Caco-2 (cell line): Measurements from ENCODE around the gene TRIM3. TPM values are rescaled to one million over a fixed set of nuclear protein-coding genes. Genes with fewer than 3 reads are reported as not detected.

Experiments
- BruUV-seq: library from RNA; stranded (reverse); fragments of 400-500 nt; replicated peaks from 2 replicates; lab custom pipeline; 2021; lab: Mats Ljungman, UMichigan
- CTCF ChIA-PET: fragments of 300-600 bp; sonication (Branson Sonifier 250); formaldehyde crosslinking; loops from one replicate; lab custom pipeline; 2022; ENCODE audit warnings: antibody characterized with exemption; lab: Charles Lee
- POLR2A ChIA-PET: fragments of 300-600 bp; sonication (Branson Sonifier 250); formaldehyde crosslinking; loops from one replicate; lab custom pipeline; 2022; ENCODE audit warnings: antibody characterized with exemption; lab: Charles Lee
- DNase-seq, 2 experiments: peaks; one replicate each; pipeline versions ENCODE4 v3.0.0 to v3.0.0-alpha.2; 2020 to 2022
- H3K27me3 ChIP-seq: replicated peaks from 2 replicates; pipeline ENCODE4 v1.6.0; 2011; ENCODE audit warnings: low read length; ENCODE audit not compliant: control insufficient read depth, insufficient read depth
- H3K36me3 ChIP-seq: 2 replicates; pipeline ENCODE4 v1.5.1; 2011; ENCODE audit warnings: low read length; ENCODE audit not compliant: control insufficient read depth, insufficient read depth
- H3K4me1 ChIP-seq: fragments of 250-450 bp; sonication (Bioruptor Pico); 2 replicates; pipeline ENCODE4 v1.5.1; 2020; ENCODE audit warnings: mild to moderate bottlenecking
- H3K4me3 ChIP-seq: 2 replicates; pipeline ENCODE4 v1.5.1; 2011; ENCODE audit warnings: low read depth, mild to moderate bottlenecking, control low read depth, low read length
- H3K9me3 ChIP-seq: fragments of 250-450 bp; sonication (Bioruptor Pico); 2 replicates; pipeline ENCODE4 v1.5.1; 2020; ENCODE audit warnings: mild to moderate bottlenecking, moderate library complexity
- H3K27ac Mint-ChIP-seq: one replicate; pipeline ENCODE4 v1.8.0; 2022; ENCODE audit warnings: mixed read lengths; ENCODE audit not compliant: unreplicated experiment
- H3K27me3 Mint-ChIP-seq: one replicate; pipeline ENCODE4 v1.8.0; 2022; ENCODE audit warnings: mixed read lengths; ENCODE audit not compliant: insufficient read depth, unreplicated experiment
- H3K36me3 Mint-ChIP-seq: one replicate; pipeline ENCODE4 v1.8.0; 2022; ENCODE audit warnings: mild to moderate bottlenecking, mixed read lengths; ENCODE audit not compliant: insufficient read depth, unreplicated experiment
- H3K4me1 Mint-ChIP-seq: one replicate; pipeline ENCODE4 v1.8.0; 2022; ENCODE audit warnings: low read depth, mixed read lengths; ENCODE audit not compliant: unreplicated experiment
- H3K4me3 Mint-ChIP-seq: one replicate; pipeline ENCODE4 v1.8.0; 2022; ENCODE audit warnings: mild to moderate bottlenecking, moderate library complexity, mixed read lengths; ENCODE audit not compliant: unreplicated experiment
- H3K9me3 Mint-ChIP-seq: one replicate; pipeline ENCODE4 v1.8.0; 2022; ENCODE audit warnings: mixed read lengths; ENCODE audit not compliant: unreplicated experiment
- CTCF ChIP-seq, 2 experiments: fragments of 200-600 bp in 1 of 2; IDR thresholded peaks; 1 replicate in 1 of 2; 2 replicates in 1 of 2; pipeline versions ENCODE4 v1.5.1 to v1.8.0; 2011 to 2022; ENCODE audit warnings: antibody characterized with exemption in 1 of 2, control low read depth in 1 of 2, inconsistent platforms in 1 of 2, low read depth in 1 of 2, low read length in 1 of 2, mild to moderate bottlenecking in 1 of 2, moderate library complexity in 1 of 2; ENCODE audit not compliant: insufficient read depth in 1 of 2, severe bottlenecking in 1 of 2, unreplicated experiment in 1 of 2
- intact Hi-C: fragments of 100-400 bp; cut with micrococcal nuclease; formaldehyde crosslinking; loops from one replicate; pipeline ENCODE4 v1.10.0; 2022; ENCODE audit not compliant: unreplicated experiment
- total RNA-seq: library from RNA; stranded (reverse); gene quantifications from 2 replicates; pipeline ENCODE4 v1.2.3, GENCODE V29; 2022

The TRIM3 gene
- total RNA-seq, 1 experiment from 2014 or later: 28.0 TPM

- H3K4me3 Mint-ChIP-seq: no peak overlapping the region
- H3K4me1 Mint-ChIP-seq: peaks cover 15% of the 10 kb centered on the region
- Histone ChIP-seq H3K4me1 (peaks cover 41% of the 10 kb centered on the region), H3K36me3 (no peaks in the 10 kb centered on the region), H3K27me3 (no peaks in the 10 kb centered on the region), H3K4me3 (no peak overlapping the region), H3K9me3 (no peaks in the 10 kb centered on the region)
- BruUV-seq: no TSS peak
- DNase-seq: no peak
- no peaks in the 10 kb centered on the region for H3K36me3 Mint-ChIP-seq
- ChIA-PET POLR2A (no interaction called here), CTCF (interaction anchor here (0.6 to 8.4 kb wide), 5 partner anchors 11 to 75 kb away, joined by 3 to 190 read pairs (median 7); no protein-coding TSS in a partner anchor)
- no peak for TF ChIP-seq CTCF (IDR thresholded peaks at IDR 0.05; ENCODE audit: insufficient read depth in 1 of 2, low read depth in 1 of 2, low read length in 1 of 2, severe bottlenecking in 1 of 2, unreplicated experiment in 1 of 2)
- H3K27me3 Mint-ChIP-seq: no peaks in the 10 kb centered on the region
- no peak overlapping the region for H3K27ac Mint-ChIP-seq
- H3K9me3 Mint-ChIP-seq: no peaks in the 10 kb centered on the region
- intact Hi-C loops: no loop called here
Measured at GRCh38 chr11:6437993-6438392, 35.7 kb downstream of the TRIM3 start.

- POLR2A ChIA-PET: no interaction called here
- no peaks in the 10 kb centered on the region for H3K27me3 Mint-ChIP-seq
- H3K4me3 Mint-ChIP-seq: no peak overlapping the region
Measured at GRCh38 chr11:6437423-6437822, 36.3 kb downstream of the TRIM3 start.

GRCh38 chr11:6433998-6434660, 39.6 kb downstream of the TRIM3 start:
- Histone ChIP-seq H3K4me3 (no peak overlapping the region), H3K4me1 (peaks cover 12% of the 10 kb centered on the region), H3K27me3 (no peaks in the 10 kb centered on the region), H3K36me3 (no peaks in the 10 kb centered on the region), H3K9me3 (no peaks in the 10 kb centered on the region)
- H3K4me1 Mint-ChIP-seq: peaks cover 15% of the 10 kb centered on the region
- H3K4me3 Mint-ChIP-seq: no peak overlapping the region
- POLR2A ChIA-PET: no interaction called here
- no peak overlapping the region for H3K27ac Mint-ChIP-seq
- H3K9me3 Mint-ChIP-seq: no peaks in the 10 kb centered on the region
- DNase-seq: no peak
- TF ChIP-seq CTCF (IDR thresholded peaks at IDR 0.05; ENCODE audit: insufficient read depth in 1 of 2, low read depth in 1 of 2, low read length in 1 of 2, severe bottlenecking in 1 of 2, unreplicated experiment in 1 of 2): no peak
- CTCF ChIA-PET: no interaction called here
- no TSS peak for BruUV-seq
- intact Hi-C loops: no loop called here
- no peaks in the 10 kb centered on the region for H3K27me3 Mint-ChIP-seq
- H3K36me3 Mint-ChIP-seq: no peaks in the 10 kb centered on the region

More at GRCh38 chr11:6437423-6437822, 36.3 kb downstream of the TRIM3 start:
- no peak for TF ChIP-seq CTCF (IDR thresholded peaks at IDR 0.05; ENCODE audit: insufficient read depth in 1 of 2, low read depth in 1 of 2, low read length in 1 of 2, severe bottlenecking in 1 of 2, unreplicated experiment in 1 of 2)
- Histone ChIP-seq H3K4me3 (no peak overlapping the region), H3K27me3 (no peaks in the 10 kb centered on the region), H3K36me3 (no peaks in the 10 kb centered on the region), H3K4me1 (peaks cover 41% of the 10 kb centered on the region), H3K9me3 (no peaks in the 10 kb centered on the region)
- BruUV-seq: no TSS peak
- DNase-seq: no peak
- intact Hi-C loops: no loop called here
- CTCF ChIA-PET: interaction anchor here (0.6 to 2.3 kb wide), 4 partner anchors 8 to 58 kb away, joined by 3 to 11 read pairs (median 4); partner anchors contain the start of genes ARFIP2 and TIMM10B
- no peak overlapping the region for H3K27ac Mint-ChIP-seq
- no peaks in the 10 kb centered on the region for H3K9me3 Mint-ChIP-seq
- H3K36me3 Mint-ChIP-seq: no peaks in the 10 kb centered on the region
- peaks cover 15% of the 10 kb centered on the region for H3K4me1 Mint-ChIP-seq
